Smooth muscle cell (in vitro differentiated cells): Measurements from ENCODE around the gene PTPRN2. TPM values are rescaled to one million over a fixed set of nuclear protein-coding genes. Genes with fewer than 3 reads are reported as not detected.

Experiments
- DNase-seq: peaks from one replicate; lab custom pipeline; 2025; ENCODE audit not compliant: unreplicated experiment; lab: John Stamatoyannopoulos, UW
- H2AFZ ChIP-seq: fragments of 200-600 bp; sonication (generic); 2 replicates; pipeline ENCODE4 v1.6.0; 2016; ENCODE audit warnings: antibody characterized with exemption, low read depth, mild to moderate bottlenecking
- H3F3A ChIP-seq: fragments of 200-600 bp; sonication (generic); 2 replicates; pipeline ENCODE4 v1.6.0; 2017; ENCODE audit warnings: antibody characterized with exemption, low read depth
- H3K27ac ChIP-seq: fragments of 200-600 bp; sonication (generic); 2 replicates; pipeline ENCODE4 v1.5.1; 2016; ENCODE audit warnings: low read depth, mild to moderate bottlenecking
- H3K27me3 ChIP-seq: fragments of 200-600 bp; sonication (generic); 2 replicates; pipeline ENCODE4 v1.6.1; 2016; ENCODE audit warnings: low read depth, mild to moderate bottlenecking
- H3K36me3 ChIP-seq: fragments of 200-600 bp; sonication (generic); 2 replicates; pipeline ENCODE4 v1.5.1; 2016; ENCODE audit warnings: low read depth
- H3K4me1 ChIP-seq: fragments of 200-600 bp; sonication (generic); 2 replicates; pipeline ENCODE4 v1.5.1; 2016; ENCODE audit warnings: low read depth
- H3K4me2 ChIP-seq: fragments of 200-600 bp; sonication (generic); 2 replicates; pipeline ENCODE4 v1.6.0; 2016; ENCODE audit warnings: mild to moderate bottlenecking
- H3K4me3 ChIP-seq: fragments of 200-600 bp; sonication (generic); 2 replicates; pipeline ENCODE4 v1.5.1; 2016; ENCODE audit warnings: mild to moderate bottlenecking
- H3K79me2 ChIP-seq: fragments of 200-600 bp; sonication (generic); 2 replicates; pipeline ENCODE4 v1.6.0; 2016; ENCODE audit warnings: low read depth, mild to moderate bottlenecking
- H3K9ac ChIP-seq: fragments of 200-600 bp; sonication (generic); 2 replicates; pipeline ENCODE4 v1.6.0; 2016; ENCODE audit warnings: low read depth
- H3K9me3 ChIP-seq: fragments of 200-600 bp; sonication (generic); replicated peaks from 2 replicates; pipeline ENCODE4 v1.5.1; 2016; ENCODE audit warnings: low read depth
- H4K20me1 ChIP-seq: fragments of 200-600 bp; sonication (generic); 2 replicates; pipeline ENCODE4 v1.6.0; 2016; ENCODE audit warnings: low read depth
- CTCF ChIP-seq: fragments of 200-600 bp; sonication (generic); IDR thresholded peaks from 2 replicates; pipeline ENCODE4 v1.5.1; 2017; ENCODE audit warnings: borderline replicate concordance, mild to moderate bottlenecking, antibody characterized with exemption; ENCODE audit not compliant: insufficient read depth, poor library complexity, severe bottlenecking
- WGBS: methylation state at CpG from one replicate; pipeline ENCODE4 v1.1.7; 2016; ENCODE audit warnings: low lambda C conversion rate; 5-methylcytosine and 5-hydroxymethylcytosine counted together
- polyA plus RNA-seq: library from polyadenylated mRNA; unstranded; fragments of >200 nt; fragmentation: Nextera tagmentation; extraction: Ambion mirVana; gene quantifications from 2 replicates; pipeline ENCODE4 v1.2.1, GENCODE V29; 2016
- total RNA-seq: library from RNA; depleted of rRNA; stranded (reverse); fragments of >200 nt; gene quantifications from 2 replicates; pipeline ENCODE4 v1.2.3, GENCODE V29; 2014

The PTPRN2 gene
- total and polyA plus RNA-seq, 2 experiments from 2014 or later, result 0.09 to 0.87 TPM

GRCh38 chr7:158408318-158408920 lies 179.2 kb downstream of the PTPRN2 start:
- 82% methylated on average over 12 of the region's 12 CpGs for WGBS
- no peak overlapping the region for H3K27ac ChIP-seq
- TF ChIP-seq CTCF, result peak; percentile 2

GRCh38 chr7:158407581-158408317 lies 179.9 kb downstream of the PTPRN2 start:
- Histone ChIP-seq H3K4me2 (no peak overlapping the region), H4K20me1 (no peaks in the 10 kb centered on the region), H3K36me3 (no peaks in the 10 kb centered on the region), H3K9me3 (no peaks in the 10 kb centered on the region), H3K27me3 (no peaks in the 10 kb centered on the region), H3K4me1 (no peaks in the 10 kb centered on the region), H3K27ac (no peak overlapping the region), H3K4me3 (no peak overlapping the region), H3K9ac (no peak overlapping the region), H3F3A (no peaks in the 10 kb centered on the region), H3K79me2 (no peaks in the 10 kb centered on the region), H2AFZ (no peak overlapping the region)
- WGBS, result 68% methylated on average over 10 of the region's 17 CpGs
- no peak for DNase-seq
- TF ChIP-seq CTCF, result peak; percentile 46

More at GRCh38 chr7:158408318-158408920, 179.2 kb downstream of the PTPRN2 start:
- Histone ChIP-seq H3F3A (no peaks in the 10 kb centered on the region), H3K4me1 (no peaks in the 10 kb centered on the region), H3K27me3 (no peaks in the 10 kb centered on the region), H3K4me3 (no peak overlapping the region), H2AFZ (no peak overlapping the region), H3K79me2 (no peaks in the 10 kb centered on the region), H3K9ac (no peak overlapping the region), H3K36me3 (no peaks in the 10 kb centered on the region), H3K9me3 (no peaks in the 10 kb centered on the region), H3K4me2 (no peak overlapping the region), H4K20me1 (no peaks in the 10 kb centered on the region)
- no peak for DNase-seq

- no peaks in the 10 kb centered on the region for H3K9me3 ChIP-seq
- H3K4me2 ChIP-seq, result no peak overlapping the region
- TF ChIP-seq CTCF, result no peak
- 95% methylated on average over 10 of the region's 11 CpGs for WGBS
- no peaks in the 10 kb centered on the region for H3K79me2 ChIP-seq
- DNase-seq, result no peak
- H3K27ac ChIP-seq, result no peak overlapping the region
- no peak overlapping the region for H3K4me3 ChIP-seq
- no peaks in the 10 kb centered on the region for H3K36me3 ChIP-seq
- no peak overlapping the region for H3K9ac ChIP-seq
- no peaks in the 10 kb centered on the region for H3K27me3 ChIP-seq
- no peaks in the 10 kb centered on the region for H3F3A ChIP-seq
- H3K4me1 ChIP-seq, result no peaks in the 10 kb centered on the region
- no peaks in the 10 kb centered on the region for H4K20me1 ChIP-seq
- H2AFZ ChIP-seq, result no peak overlapping the region
These were observed 180.8 kb downstream of the PTPRN2 start for GRCh38 chr7:158406801-158407200.
